GM12878 (cell line): ENCODE data around the gene ESR2. TPM values are rescaled to one million over a fixed set of nuclear protein-coding genes. Genes with fewer than 3 reads are reported as not detected.

Experiments used
- ETV6 ChIP-seq, 2 experiments: fragments of 450-650 bp in 1 of 2; IDR thresholded peaks in 1 of 2; conservative IDR thresholded peaks in 1 of 2; 2 replicates each; pipeline ENCODE4 v1.6.1; 2014; ENCODE audit warnings: antibody characterized with exemption in 1 of 2, borderline replicate concordance in 1 of 2, low read depth in 1 of 2, mild to moderate bottlenecking in 1 of 2, moderate library complexity in 1 of 2
- FOXK2 ChIP-seq: fragments of 450-650 bp; IDR thresholded peaks from 2 replicates; pipeline ENCODE4 v1.6.1; 2017; ENCODE audit warnings: mild to moderate bottlenecking, moderate library complexity
- NBN ChIP-seq: fragments of 450-650 bp; IDR thresholded peaks from 2 replicates; pipeline ENCODE4 v1.6.1; 2016
- NFIC ChIP-seq: IDR thresholded peaks from 2 replicates; pipeline ENCODE4 v1.6.1; 2012; ENCODE audit warnings: low read depth, mild to moderate bottlenecking, inconsistent platforms, low read length, moderate library complexity
- RCOR1 ChIP-seq: conservative IDR thresholded peaks from 2 replicates; pipeline ENCODE4 v1.6.1; 2012; ENCODE audit warnings: low read depth, low read length, improper control_type of control experiment
- SIX5 ChIP-seq: IDR thresholded peaks from 2 replicates; pipeline ENCODE4 v1.6.1; 2011; ENCODE audit warnings: mild to moderate bottlenecking, low read depth, low read length, moderate library complexity; ENCODE audit not compliant: severe bottlenecking
- SP1 ChIP-seq: IDR thresholded peaks from one replicate; pipeline ENCODE4 v1.6.1; 2011; ENCODE audit warnings: low read depth, low read length
- SREBF2 ChIP-seq: IDR thresholded peaks from 2 replicates; pipeline ENCODE4 v1.6.1; 2012; ENCODE audit warnings: mild to moderate bottlenecking, low read length
- SRF ChIP-seq, 2 experiments: IDR thresholded peaks; 2 replicates each; pipeline ENCODE4 v1.6.1; 2011; ENCODE audit warnings: low read depth in 2 of 2, low read length in 2 of 2, mild to moderate bottlenecking in 1 of 2, moderate library complexity in 1 of 2
- SUZ12 ChIP-seq: fragments of 200-600 bp; sonication (generic); IDR thresholded peaks from one replicate; pipeline ENCODE4 v1.6.1; 2018; ENCODE audit warnings: antibody characterized with exemption, mild to moderate bottlenecking; ENCODE audit not compliant: unreplicated experiment
- TCF12 ChIP-seq: IDR thresholded peaks from 2 replicates; pipeline ENCODE4 v1.6.1; 2011; ENCODE audit warnings: low read depth, mild to moderate bottlenecking, low read length
- WRNIP1 ChIP-seq: IDR thresholded peaks from 2 replicates; pipeline ENCODE4 v1.6.1; 2011; ENCODE audit warnings: low read depth, low read length, improper control_type of control experiment, borderline replicate concordance
- ZBTB4 ChIP-seq: fragments of 450-650 bp; formaldehyde crosslinking; IDR thresholded peaks from 2 replicates; pipeline ENCODE4 v1.4.0; 2022; ENCODE audit warnings: mild to moderate bottlenecking, moderate library complexity
- ZNF622 ChIP-seq: fragments of 450-650 bp; IDR thresholded peaks from 2 replicates; pipeline ENCODE4 v1.6.1; 2017; ENCODE audit warnings: mild to moderate bottlenecking, inconsistent platforms
- polyA plus RNA-seq, 11 experiments: library from polyadenylated mRNA; depleted of rRNA in 4 of 11; unstranded in 6 of 11; stranded (reverse) in 5 of 11; fragments of >200 nt; fragmentation: Nextera tagmentation in 4 of 11; fragmentation: Illumina TruSeq in 1 of 11; extraction: Ambion mirVana in 4 of 11; extraction: Trizol in 1 of 11; gene quantifications; 1 replicate in 1 of 11; 2 replicates in 10 of 11; pipeline versions ENCODE4 v1.2.1 to v1.2.3, GENCODE V29; 2011 to 2016; ENCODE audit warnings: inconsistent platforms in 2 of 11, missing spikeins in 2 of 11, low read depth in 1 of 11
- total RNA-seq, 4 experiments: library from RNA; depleted of rRNA in 3 of 4; stranded (reverse); fragments of >200 nt in 3 of 4; fragmentation: Illumina TruSeq in 1 of 4; extraction: Trizol in 1 of 4; gene quantifications; 2 replicates each; pipeline versions ENCODE4 v1.2.1 to v1.2.3, GENCODE V29; 2013 to 2021

Gene ESR2
- total and polyA plus RNA-seq, 10 of the 15 experiments (the other 5 are each of a cell fraction or from before 2014, with no cell fraction given) = 0.29 to 2.6 (median 0.81) TPM

- TF ChIP-seq ZBTB4 (CRISPR knock-in tag) (no peak), ZNF622 (no peak), SRF (IDR thresholded peaks at IDR 0.05; ENCODE audit: low read depth in 2 of 2, low read length in 2 of 2) (no peak), NBN (peak; percentile 59; the same call in 1 of the 2 replicates), ETV6 (conservative IDR thresholded peaks at IDR 0.05 in 1 of 2, IDR thresholded peaks at IDR 0.05 in 1 of 2; ENCODE audit: borderline replicate concordance in 1 of 2, low read depth in 1 of 2) (peak in 1 of 2 experiments; percentile 47; a peak in 1 of 4 replicates), WRNIP1 (no peak), SREBF2 (no peak), RCOR1 (no peak; the same call in 1 of the 2 replicates), SUZ12 (no peak), SP1 (peak; percentile 84), SIX5 (peak; percentile 35), NFIC (no peak), FOXK2 (peak; percentile 58), TCF12 (no peak)
- TF ChIP-seq, all 136 proteins: peak for 45
Observed at GRCh38 chr14:64338616-64339316, 44.6 kb upstream of the ESR2 start (continued).
